SIG-M5 treated with dmso at 0.1 percent for 504 hours (cell line): ENCODE data around the gene NR1D1.

Experiments
- DNase-seq: peaks from one replicate; lab custom pipeline; 2025; ENCODE audit not compliant: unreplicated experiment; lab: John Stamatoyannopoulos, UW

Gene NR1D1

DNA sequence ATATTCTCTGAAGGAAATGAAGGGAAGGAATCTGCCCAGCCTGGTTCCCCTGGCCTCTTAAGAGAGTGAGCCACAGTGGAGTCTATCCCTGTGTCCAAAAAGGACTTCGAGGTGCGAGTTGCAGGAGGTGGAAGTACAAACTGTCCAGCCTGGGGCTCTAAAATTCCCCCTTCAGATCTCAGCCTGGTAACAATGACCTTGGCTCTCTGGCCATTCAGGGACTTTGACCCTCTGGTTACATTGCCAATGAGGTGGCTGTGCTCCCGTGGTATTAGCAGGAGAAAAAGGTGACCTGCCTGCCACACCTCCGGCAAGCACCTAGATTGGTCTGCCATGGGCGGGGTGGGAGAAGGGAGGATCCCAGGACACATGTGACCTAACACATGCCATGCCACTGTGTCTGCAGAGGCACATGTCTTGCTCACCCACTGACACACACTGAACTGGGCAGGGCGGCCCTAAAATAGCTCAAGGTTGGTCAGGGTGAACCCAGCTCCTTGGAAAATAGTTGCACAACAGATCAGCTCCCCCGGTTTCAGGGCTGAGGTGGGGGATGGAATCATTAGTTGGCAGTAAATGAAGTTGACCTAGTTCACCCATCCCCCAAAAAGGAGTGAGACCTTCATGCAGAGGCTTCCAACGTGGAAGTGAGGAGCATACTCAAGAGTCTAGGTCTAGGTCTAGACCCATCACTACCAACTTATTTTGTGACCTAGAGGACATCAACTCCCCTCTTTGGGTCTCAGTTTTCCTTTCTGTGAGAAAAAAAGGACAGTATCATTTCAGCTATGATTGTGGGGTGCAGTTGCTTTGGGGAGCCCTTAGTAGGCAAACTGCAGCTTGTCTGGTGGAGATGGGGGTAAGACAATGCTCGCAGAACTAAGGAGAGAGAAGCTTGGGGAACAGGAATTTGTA, 2.2 kb downstream of the NR1D1 start:
- peak; percentile 66 for DNase-seq

DNA sequence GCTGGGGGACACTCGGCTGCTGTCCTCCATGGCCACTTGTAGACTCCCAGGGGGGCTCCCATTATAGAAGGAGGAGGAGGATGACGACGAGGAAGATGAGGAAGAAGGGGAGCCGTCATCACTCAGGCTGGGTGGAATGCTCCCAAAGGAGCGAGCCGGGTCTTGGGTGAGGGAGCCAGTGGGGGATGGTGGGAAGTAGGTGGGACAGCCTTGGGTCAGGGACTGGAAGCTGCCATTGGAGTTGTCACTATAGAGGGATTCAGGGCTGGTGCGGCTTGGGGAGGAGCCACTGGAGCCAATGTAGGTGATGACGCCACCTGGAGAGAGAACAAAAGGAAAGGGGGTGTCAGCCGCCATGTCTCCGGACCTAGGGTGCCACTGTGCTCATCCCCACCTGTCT, 3.3 kb downstream of the NR1D1 start:
- DNase-seq: no peak

DNA sequence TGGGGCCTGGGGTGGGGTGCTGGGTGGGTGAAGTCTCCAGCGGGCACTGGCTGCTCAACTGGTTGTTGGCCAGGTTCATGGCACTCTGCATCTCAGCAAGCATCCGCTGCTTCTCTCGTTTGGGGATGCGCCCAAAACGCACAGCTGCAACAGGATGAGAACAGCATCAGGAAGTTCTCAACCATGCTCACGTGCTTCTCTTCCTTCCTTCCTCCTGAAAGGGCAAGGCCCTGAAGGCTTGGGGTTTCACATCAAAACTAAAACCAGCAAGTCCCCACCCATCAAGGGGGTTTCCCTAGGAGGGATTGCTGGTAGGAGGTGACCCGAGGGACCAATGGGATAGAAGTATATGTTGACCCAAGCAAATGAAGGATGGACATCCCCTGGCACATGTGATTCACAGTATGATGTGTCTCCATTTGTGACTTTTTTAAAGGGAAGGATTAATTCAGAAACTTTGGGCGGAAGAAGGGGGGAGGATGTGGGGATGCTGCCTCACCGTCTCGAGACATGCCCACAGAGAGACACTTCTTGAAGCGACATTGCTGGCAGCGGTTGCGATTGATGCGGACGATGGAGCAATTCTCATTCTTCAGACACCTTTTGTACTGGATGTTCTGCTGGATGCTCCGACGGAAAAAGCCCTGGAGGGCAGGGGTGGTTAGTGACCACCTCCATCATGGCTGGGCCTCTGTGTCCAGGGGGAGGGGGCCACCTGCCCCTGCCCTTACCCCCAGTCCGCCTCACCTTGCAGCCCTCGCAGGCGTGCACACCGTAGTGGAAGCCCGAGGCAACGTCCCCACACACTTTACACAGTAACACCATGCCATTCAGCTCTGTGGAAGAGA, 4.2 kb downstream of the NR1D1 start:
- no peak for DNase-seq

DNA sequence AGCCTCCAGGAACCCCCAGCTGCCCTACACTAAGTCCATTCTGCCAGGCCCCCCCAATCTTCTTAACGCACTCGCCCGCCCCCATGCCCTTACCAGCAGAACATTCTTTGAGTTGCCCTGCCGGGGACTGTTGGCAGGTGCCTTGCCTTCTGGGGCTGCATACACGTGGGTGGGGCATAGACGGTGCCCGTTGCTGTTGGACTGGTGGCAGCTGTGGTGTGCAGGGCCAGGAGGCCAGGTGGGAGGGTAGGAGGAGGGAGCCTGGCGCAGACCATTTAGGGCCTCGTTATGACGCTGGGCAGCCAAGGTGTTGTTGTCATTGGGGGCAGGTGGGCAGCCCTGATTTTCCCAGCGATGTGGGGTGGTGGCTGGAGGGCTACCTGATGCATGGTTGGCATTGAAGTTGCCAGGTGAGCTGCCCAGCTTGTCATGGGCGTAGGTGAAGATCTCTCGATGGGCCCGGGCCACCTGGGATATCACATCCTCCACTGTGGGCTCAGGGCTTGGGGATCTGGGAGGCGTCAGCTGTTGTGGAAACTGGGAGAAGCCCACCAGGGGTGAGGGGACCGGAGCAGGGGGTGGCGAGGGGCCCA, 4.9 kb downstream of the NR1D1 start:
- no peak for DNase-seq

DNA sequence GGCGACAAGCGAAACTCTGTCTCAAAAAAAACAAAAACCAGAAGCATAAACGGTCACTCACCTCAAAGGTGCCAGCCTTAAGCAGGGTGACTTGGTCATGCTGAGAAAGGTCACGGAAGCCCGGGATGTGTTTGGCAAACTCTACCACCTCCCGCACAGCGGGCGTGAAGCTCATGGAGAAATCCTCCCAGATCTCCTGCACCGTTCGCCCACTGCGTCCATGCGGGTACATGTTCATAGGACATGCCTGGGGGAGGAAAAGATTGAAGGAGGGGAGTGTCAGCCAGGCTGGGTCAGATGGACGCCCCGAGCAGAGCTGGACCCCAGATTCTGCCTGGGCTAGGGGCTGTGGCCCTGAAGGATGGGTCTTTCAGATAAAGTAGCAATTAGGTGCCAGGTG, 5.5 kb downstream of the NR1D1 start:
- no peak for DNase-seq

DNA sequence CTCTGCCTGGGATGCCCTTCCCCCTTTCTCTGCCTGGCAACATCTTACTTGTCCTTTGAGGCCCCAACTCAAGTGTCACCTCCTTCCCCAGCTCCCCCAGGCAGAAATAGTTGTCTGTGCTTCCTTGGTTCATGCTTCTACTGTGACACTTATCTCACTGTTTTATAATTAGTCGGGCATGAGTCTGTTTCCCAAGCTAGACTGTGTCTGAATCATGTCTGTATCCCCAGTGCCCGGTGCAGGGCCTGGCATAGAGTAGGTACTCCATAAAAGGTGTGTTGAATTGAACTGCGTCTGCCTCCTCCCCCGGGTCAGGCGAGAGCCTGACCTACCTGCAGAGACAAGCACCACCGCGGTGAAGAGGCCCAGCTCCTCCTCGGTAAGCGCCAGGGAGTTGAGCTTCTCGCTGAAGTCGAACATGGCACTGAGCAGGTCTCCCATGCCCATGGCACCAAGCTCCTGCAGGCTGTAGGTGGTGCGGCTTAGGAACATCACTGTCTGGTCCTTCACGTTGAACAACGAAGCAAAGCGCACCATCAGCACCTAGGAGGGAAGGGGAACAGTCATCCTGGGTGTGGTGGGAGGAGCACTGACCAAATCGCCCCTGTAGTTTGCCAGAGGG, 6.7 kb downstream of the NR1D1 start:
- DNase-seq: no peak

DNA sequence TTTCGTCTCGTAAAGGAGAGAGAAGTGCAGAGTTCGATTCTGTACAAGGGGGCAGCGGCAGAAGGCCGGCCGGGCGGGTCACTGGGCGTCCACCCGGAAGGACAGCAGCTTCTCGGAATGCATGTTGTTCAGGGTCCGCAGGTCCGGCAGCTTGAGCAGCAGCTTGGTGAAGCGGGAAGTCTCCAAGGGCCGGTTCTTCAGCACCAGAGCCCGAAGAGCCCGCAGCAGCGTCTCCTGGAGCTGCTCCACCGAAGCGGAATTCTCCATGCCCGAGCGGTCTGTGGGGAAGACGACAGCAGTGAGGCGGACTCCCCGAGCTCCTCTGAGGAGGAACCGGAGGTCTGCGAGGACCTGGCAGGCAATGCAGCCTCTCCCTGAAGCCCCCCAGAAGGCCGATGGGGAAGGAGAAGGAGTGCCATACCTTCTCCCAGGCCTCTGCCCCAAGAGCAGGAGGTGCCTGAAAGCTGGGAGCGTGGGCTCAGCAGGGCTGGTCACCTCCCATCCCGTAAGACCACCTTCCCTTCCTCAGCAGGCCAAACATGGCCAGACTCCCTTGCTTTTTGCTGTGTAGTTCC, 7.3 kb downstream of the NR1D1 start:
- no peak for DNase-seq

DNA sequence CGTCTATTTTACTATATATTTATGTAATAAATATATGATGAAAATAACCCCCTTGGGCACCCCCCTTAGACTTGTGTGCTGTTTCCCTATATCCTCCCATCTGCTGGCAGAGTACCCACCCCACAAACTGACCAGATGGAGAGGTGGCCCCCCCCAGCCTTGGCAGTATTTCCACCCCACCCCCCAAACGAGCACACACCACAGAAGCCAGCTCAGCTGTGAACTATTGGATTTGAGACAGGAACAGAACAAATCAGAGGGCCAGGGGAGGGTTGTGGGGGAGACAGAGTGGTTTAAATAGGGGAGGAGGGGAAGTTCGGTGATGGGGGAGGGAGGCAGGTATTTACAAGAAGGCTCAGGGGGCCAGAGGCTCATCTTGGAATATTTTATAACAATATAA, 7.8 kb downstream of the NR1D1 start:
- DNase-seq: no peak

DNA sequence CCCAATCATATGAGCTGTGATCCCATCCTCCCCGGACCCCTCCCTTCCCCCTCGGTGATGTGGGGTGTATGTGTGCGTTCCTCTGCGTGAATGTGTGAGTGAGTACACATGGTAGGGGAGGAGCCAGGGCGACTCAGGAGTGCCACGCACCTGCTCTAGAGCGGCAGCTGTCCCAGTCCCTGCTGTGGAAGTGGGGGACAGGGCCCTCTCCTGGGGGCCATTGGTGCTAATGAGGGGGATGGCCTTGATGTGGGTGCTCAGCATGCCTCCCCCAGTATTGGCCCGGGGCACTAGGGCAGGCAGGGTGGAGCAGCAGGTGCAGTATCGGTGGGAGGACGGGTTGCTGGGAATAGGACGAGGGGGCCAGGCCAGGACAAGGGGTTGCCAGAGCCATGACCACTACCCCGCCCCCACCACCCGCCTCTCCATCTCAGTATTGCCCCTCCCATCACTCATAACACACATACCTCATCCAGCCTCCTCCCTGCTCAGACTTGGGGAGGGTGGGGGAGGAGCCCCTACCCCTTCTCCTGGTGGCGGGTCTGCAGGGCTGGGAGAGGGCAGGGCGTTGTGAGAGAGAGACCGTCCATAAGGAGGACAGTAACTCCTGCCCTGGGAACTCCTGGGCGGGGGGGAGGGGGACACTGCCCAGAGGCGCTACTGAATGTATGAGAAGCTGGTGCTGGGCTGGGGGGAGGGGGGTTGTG, 8.5 kb downstream of the NR1D1 start:
- DNase-seq: no peak

DNA sequence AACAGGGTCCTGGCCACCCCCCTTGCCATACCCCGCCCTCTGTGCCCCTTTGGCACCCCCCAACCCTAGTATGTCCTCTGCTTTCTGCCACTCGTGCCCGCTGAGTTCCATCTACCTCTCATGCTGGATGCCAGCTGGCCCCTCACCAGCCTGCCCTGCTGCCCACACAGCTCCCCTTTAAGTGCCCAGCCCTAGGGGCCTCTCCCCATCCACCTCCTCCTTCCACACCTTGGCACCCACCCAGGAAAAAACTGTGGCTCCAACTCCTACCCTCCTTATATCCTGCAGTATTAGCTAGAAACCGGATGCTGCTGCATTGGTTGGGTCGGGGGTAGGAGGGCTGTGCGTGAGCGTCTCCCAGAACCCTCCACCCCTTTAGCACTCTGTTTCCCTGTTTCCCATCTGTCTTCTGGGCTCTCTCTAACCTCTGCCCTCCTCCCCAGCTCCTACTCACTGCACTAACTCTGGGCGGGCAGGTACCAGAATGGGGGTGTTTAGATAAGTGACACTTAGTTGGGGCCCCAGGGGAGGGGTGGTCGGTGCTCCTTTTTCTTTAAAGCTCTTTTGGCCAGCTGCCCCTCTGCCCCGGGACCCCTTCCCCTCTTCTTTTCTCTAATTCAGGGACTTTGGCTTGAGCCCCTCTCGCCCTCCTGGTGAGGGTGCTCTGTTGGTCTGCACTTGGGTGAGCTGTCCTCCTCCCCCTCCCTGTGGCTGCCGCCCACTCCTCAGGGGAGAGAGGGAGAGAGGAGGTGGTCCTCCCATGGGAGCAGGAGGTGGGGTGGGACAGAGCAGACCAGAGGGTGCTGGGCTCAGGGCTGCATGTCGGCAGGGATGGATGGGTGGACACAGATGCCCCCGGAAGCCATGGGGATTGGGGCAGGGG, 9.9 kb downstream of the NR1D1 start:
- no peak for DNase-seq

DNA sequence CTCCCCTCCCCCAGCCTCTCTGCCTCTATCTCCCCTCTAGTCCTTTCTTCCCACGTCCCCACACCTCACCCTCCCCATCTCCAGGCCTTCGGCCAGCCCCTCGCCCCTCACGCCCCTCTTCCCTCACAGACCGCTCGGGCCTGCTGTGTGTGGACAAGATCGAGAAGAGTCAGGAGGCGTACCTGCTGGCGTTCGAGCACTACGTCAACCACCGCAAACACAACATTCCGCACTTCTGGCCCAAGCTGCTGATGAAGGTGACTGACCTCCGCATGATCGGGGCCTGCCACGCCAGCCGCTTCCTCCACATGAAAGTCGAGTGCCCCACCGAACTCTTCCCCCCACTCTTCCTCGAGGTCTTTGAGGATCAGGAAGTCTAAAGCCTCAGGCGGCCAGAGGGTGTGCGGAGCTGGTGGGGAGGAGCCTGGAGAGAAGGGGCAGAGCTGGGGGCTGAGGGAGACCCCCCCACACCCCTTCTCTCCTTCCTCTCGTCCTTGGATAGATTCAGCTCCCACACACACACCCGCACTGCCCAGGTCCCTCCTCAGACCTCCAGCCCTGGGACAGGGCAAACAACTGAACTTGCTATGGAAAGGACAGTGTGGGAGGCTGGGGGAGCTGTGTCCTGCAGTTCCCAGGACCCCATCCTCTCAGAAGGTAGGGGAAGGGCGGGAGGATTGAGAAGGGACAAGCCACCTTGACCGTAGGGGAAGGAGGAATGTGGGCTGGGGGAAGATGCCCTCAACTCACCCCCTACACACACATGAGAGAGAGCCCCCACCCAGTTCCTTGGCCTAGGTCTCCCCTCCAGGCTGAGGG, 11.1 kb downstream of the NR1D1 start:
- DNase-seq: no peak

DNA sequence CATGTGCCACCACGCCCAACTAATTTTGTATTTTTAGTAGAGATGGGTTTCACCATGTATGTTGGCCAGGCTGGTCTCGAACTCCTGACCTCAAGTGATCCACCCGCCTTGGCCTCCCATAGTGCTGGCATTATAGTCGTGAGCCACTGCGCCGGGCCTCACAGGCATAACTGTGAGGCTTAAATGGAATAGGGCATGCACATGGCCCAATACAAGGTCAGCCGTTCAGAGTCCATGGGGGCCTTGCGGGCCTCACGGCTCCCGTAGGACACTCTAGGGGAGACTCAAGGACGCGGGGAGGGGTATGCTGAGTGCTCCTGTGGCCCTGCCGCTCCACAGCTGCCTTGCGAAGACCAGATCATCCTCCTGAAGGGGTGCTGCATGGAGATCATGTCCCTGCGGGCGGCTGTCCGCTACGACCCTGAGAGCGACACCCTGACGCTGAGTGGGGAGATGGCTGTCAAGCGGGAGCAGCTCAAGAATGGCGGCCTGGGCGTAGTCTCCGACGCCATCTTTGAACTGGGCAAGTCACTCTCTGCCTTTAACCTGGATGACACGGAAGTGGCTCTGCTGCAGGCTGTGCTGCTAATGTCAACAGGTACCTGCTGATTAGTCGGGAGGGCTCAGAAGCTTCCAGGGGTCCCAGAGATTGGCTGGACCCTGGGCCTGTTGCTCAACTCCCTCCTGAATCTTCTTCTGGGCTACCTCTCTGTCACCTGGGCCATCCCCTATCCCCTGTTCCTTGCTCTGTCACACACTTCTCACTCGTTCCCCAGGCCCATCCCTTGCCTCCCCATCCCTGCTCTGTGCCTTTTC, 12.3 kb downstream of the NR1D1 start:
- DNase-seq: no peak

DNA sequence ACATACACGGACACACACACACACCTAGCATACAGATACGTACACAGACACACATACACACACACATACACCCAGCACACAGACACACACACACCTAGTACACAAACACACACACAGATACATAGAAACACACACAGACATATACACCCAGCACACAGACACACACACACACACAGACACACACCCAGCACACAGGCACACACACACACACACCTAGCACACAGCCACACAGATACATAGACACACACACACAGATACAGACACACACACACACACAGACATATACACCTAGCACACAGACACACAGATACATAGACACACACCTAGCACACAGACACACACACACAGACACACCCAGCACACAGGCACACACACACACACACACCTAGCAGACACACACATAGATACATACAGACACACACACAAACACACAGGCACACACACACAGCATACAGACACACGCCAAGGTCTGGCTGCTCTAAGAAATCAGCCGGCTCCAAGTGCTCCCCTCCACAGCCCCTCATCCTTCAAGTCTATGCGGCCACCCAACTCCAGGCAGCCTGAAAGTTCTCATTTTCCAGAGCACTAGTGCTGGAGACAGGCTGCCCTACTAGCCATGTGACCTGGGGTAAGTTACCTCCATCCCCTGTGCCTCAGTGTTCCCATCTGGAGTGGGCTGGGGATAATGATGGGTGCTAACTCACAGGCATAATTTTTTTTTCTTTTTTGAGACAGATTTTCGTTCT, 13.2 kb downstream of the NR1D1 start:
- no peak for DNase-seq

DNA sequence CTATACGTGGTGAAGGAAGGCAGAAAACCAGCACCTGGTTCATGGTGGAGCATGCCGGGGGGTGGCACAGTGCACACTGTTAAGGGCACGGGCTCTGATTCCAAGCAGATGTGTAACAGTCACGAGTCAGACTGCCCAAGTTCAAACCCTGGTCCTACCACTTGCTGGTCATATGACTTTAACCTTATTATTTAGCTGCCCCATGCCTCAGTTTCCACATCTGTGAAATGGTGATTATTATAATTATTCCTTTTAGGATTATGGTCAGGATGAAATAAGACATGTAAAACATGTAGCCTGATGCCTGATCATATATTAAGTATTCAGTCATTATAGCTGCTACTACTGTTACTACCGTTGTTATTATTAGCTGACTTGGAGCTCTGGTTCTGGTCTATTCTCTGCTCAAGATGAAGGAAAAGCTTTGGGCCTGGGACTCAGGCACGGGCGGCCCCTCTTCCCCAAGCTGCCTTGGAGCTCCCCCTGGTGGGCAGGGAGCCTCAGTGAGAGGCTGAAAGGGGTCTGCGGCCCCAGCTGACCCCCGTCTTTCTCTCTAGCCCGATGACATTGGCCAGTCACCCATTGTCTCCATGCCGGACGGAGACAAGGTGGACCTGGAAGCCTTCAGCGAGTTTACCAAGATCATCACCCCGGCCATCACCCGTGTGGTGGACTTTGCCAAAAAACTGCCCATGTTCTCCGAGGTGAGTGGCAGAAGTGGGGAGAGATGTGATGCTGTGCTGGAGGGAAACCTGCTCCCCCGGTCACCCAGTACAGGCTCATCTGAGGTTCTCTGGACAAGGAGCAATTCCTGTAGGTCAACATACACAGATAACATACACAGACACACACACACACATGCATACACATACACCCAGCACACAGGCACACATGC, 14.0 kb downstream of the NR1D1 start:
- no peak for DNase-seq

DNA sequence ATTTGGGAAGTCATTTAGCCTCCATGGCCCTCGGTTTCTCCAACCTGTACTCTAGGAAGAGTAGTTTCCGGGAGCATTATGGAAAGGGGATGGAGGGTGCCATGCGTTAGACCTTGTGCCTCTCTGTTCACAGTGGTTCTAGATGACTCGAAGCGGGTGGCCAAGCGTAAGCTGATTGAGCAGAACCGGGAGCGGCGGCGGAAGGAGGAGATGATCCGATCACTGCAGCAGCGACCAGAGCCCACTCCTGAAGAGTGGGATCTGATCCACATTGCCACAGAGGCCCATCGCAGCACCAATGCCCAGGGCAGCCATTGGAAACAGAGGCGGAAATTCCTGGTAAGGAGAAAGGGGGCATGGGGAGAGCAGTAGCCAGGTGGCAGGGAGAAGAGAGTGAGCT, 15.9 kb downstream of the NR1D1 start:
- DNase-seq: no peak

DNA sequence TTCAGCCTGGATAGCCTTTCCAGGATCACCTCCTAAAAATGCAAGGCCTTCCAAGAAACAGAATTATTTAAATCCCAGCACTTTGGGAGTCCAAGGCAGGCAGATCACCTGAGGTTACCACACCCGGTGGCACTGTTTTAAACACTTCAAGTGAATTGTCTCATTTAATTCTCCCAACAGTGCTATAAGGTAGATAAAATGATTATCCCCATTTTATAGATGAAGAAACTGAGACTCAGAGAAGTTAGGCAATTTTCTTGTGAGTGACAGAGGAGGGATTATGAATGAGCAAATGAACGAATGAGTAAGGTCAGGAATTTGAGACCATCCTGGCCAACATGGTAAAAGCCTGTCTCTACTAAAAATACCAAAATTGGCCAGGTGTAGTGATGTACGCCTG, 20.8 kb downstream of the NR1D1 start:
- no peak for DNase-seq
